Keratinocyte (primary cell): ENCODE data around the gene KCTD13. TPM values are rescaled to one million over a fixed set of nuclear protein-coding genes. Genes with fewer than 3 reads are reported as not detected.

Source experiments
- DNase-seq: peaks from one replicate; pipeline ENCODE4 v3.0.0-alpha.2; 2011; ENCODE audit warnings: low read depth, missing footprints, low spot score
- FAIRE-seq: peaks from 2 replicates; lab custom pipeline; 2011; peaks lifted over from hg19 to GRCh38; lab: Jason Lieb, UNC
- H2AFZ ChIP-seq: 2 replicates; pipeline ENCODE4 v1.6.0; 2012; ENCODE audit warnings: low read length, control low read depth, inconsistent platforms; ENCODE audit not compliant: control insufficient read depth
- H3K27ac ChIP-seq: 2 replicates; pipeline ENCODE4 v1.5.1; 2011; ENCODE audit warnings: low read length; ENCODE audit not compliant: control insufficient read depth, insufficient read depth
- H3K27me3 ChIP-seq: 3 replicates; pipeline ENCODE4 v1.6.0; 2011; ENCODE audit warnings: low read length; ENCODE audit not compliant: control insufficient read depth, insufficient read depth; ENCODE audit errors: extremely low read depth
- H3K36me3 ChIP-seq, 2 experiments: 2 replicates in 1 of 2; 3 replicates in 1 of 2; pipeline ENCODE4 v1.5.1; 2011; ENCODE audit warnings: low read length in 2 of 2, mild to moderate bottlenecking in 1 of 2; ENCODE audit not compliant: control insufficient read depth in 2 of 2, insufficient read depth in 2 of 2; ENCODE audit errors: extremely low read depth in 1 of 2
- H3K4me1 ChIP-seq: 3 replicates; pipeline ENCODE4 v1.5.1; 2011; ENCODE audit warnings: low read length; ENCODE audit not compliant: control insufficient read depth, insufficient read depth; ENCODE audit errors: extremely low read depth
- H3K4me2 ChIP-seq: 3 replicates; pipeline ENCODE4 v1.6.0; 2011; ENCODE audit warnings: low read depth, low read length; ENCODE audit not compliant: control insufficient read depth, insufficient read depth; ENCODE audit errors: extremely low read depth
- H3K4me3 ChIP-seq, 3 experiments: fragments of 200-600 bp in 1 of 3; sonication (generic) in 1 of 3; 2 replicates in 2 of 3; 3 replicates in 1 of 3; pipeline ENCODE4 v1.5.1; 2011 to 2016; ENCODE audit warnings: low read length in 3 of 3, mild to moderate bottlenecking in 3 of 3, control low read depth in 2 of 3, inconsistent platforms in 1 of 3, low read depth in 1 of 3, mixed read lengths in 1 of 3, mixed run types in 1 of 3, moderate library complexity in 1 of 3; ENCODE audit not compliant: control insufficient read depth in 2 of 3, insufficient read depth in 2 of 3; ENCODE audit errors: extremely low read depth in 1 of 3
- H3K79me2 ChIP-seq: 2 replicates; pipeline ENCODE4 v1.6.0; 2012; ENCODE audit warnings: low read length; ENCODE audit not compliant: control insufficient read depth, insufficient read depth
- H3K9ac ChIP-seq: 3 replicates; pipeline ENCODE4 v1.6.0; 2011; ENCODE audit warnings: low read length; ENCODE audit not compliant: control insufficient read depth, insufficient read depth; ENCODE audit errors: extremely low read depth
- H3K9me1 ChIP-seq: 3 replicates; pipeline ENCODE4 v1.6.0; 2011; ENCODE audit warnings: low read length; ENCODE audit not compliant: control insufficient read depth, insufficient read depth; ENCODE audit errors: extremely low read depth
- H3K9me3 ChIP-seq: 2 replicates; pipeline ENCODE4 v1.5.1; 2012; ENCODE audit warnings: low read depth, low read length; ENCODE audit not compliant: control insufficient read depth
- H4K20me1 ChIP-seq: 3 replicates; pipeline ENCODE4 v1.6.0; 2011; ENCODE audit warnings: low read length; ENCODE audit not compliant: control insufficient read depth, insufficient read depth; ENCODE audit errors: extremely low read depth
- EZH2 ChIP-seq: IDR thresholded peaks from one replicate; pipeline ENCODE4 v1.6.1; 2012; ENCODE audit warnings: inconsistent platforms, mild to moderate bottlenecking, low read length, moderate library complexity
- dilution Hi-C: fragments of 300-500 bp; cut with MboI; formaldehyde crosslinking; loops from one replicate; pipeline ENCODE4 v1.7.0; 2020; ENCODE audit warnings: low sequenced_read_pairs; ENCODE audit not compliant: extremely low pct_ligation_motif_present
- polyA plus RNA-seq, 5 experiments: library from polyadenylated mRNA; depleted of rRNA in 3 of 5; stranded (reverse) in 3 of 5; stranded (forward) in 1 of 5; unstranded in 1 of 5; fragments of >200 nt; gene quantifications; 1 replicate in 1 of 5; 2 replicates in 3 of 5; 3 replicates in 1 of 5; pipeline versions ENCODE4 v1.2.1 to v1.2.3, GENCODE V29; 2011 to 2012; ENCODE audit warnings: missing spikeins in 2 of 5, low read depth in 1 of 5, low replicate concordance in 1 of 5
- TF ChIP-seq, protein P1 (sequence below), 3 experiments: IDR thresholded peaks in 1 of 3; conservative IDR thresholded peaks in 1 of 3; optimal IDR thresholded peaks in 1 of 3; 2 replicates in 2 of 3; 3 replicates in 1 of 3; pipeline versions ENCODE3 to v1.5.1; 2011; ENCODE audit warnings: low read length in 3 of 3, mild to moderate bottlenecking in 3 of 3, moderate library complexity in 2 of 3, control low read depth in 1 of 3, inconsistent platforms in 1 of 3; ENCODE audit not compliant: insufficient read depth in 2 of 3; ENCODE audit errors: extremely low read depth in 1 of 3

KCTD13 gene
- polyA plus RNA-seq, 1 donor (not counting 4 experiments of a cell fraction or from before 2014, with no cell fraction given) = 9.2 TPM

DNA sequence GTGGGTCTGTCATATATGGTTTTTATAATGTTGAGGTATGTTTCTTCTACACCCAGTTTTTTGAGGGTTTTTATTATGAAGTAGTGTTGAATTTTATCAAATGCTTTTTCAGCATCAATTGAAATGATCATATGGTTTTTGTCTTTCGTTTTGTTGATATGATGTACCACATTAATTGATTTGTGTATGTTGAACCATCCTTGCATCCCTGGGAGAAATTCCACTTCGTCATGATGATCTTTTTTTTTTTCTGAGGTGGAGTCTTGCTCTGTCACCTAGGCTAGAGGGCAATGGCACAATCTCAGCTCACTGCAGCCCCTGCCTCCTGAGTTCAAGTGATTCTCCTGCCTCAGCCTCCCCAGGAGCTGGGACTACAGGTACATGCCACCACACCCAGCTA lies 21.9 kb upstream of the KCTD13 start:
- Histone ChIP-seq H3K36me3 (no peaks in the 10 kb centered on the region), H4K20me1 (no peaks in the 10 kb centered on the region), H3K9me1 (no peaks in the 10 kb centered on the region), H3K27ac (no peak overlapping the region), H3K4me1 (peaks cover 15% of the 10 kb centered on the region), H3K9me3 (no peaks in the 10 kb centered on the region), H3K27me3 (no peaks in the 10 kb centered on the region), H3K4me3 (no peak overlapping the region), H3K79me2 (no peaks in the 10 kb centered on the region), H2AFZ (no peak overlapping the region), H3K9ac (no peak overlapping the region), H3K4me2 (no peak overlapping the region)
- DNase-seq (no peak), FAIRE-seq (no peak)
- dilution Hi-C loops = no loop called here
- TF ChIP-seq, protein P1, sequence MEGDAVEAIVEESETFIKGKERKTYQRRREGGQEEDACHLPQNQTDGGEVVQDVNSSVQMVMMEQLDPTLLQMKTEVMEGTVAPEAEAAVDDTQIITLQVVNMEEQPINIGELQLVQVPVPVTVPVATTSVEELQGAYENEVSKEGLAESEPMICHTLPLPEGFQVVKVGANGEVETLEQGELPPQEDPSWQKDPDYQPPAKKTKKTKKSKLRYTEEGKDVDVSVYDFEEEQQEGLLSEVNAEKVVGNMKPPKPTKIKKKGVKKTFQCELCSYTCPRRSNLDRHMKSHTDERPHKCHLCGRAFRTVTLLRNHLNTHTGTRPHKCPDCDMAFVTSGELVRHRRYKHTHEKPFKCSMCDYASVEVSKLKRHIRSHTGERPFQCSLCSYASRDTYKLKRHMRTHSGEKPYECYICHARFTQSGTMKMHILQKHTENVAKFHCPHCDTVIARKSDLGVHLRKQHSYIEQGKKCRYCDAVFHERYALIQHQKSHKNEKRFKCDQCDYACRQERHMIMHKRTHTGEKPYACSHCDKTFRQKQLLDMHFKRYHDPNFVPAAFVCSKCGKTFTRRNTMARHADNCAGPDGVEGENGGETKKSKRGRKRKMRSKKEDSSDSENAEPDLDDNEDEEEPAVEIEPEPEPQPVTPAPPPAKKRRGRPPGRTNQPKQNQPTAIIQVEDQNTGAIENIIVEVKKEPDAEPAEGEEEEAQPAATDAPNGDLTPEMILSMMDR (optimal IDR thresholded peaks at IDR 0.05 in 1 of 3, IDR thresholded peaks at IDR 0.05 in 1 of 3, conservative IDR thresholded peaks at IDR 0.05 in 1 of 3; ENCODE audit: extremely low read depth in 1 of 3, insufficient read depth in 2 of 3, low read length in 3 of 3) = no peak
- TF ChIP-seq EZH2 = no peak

DNA sequence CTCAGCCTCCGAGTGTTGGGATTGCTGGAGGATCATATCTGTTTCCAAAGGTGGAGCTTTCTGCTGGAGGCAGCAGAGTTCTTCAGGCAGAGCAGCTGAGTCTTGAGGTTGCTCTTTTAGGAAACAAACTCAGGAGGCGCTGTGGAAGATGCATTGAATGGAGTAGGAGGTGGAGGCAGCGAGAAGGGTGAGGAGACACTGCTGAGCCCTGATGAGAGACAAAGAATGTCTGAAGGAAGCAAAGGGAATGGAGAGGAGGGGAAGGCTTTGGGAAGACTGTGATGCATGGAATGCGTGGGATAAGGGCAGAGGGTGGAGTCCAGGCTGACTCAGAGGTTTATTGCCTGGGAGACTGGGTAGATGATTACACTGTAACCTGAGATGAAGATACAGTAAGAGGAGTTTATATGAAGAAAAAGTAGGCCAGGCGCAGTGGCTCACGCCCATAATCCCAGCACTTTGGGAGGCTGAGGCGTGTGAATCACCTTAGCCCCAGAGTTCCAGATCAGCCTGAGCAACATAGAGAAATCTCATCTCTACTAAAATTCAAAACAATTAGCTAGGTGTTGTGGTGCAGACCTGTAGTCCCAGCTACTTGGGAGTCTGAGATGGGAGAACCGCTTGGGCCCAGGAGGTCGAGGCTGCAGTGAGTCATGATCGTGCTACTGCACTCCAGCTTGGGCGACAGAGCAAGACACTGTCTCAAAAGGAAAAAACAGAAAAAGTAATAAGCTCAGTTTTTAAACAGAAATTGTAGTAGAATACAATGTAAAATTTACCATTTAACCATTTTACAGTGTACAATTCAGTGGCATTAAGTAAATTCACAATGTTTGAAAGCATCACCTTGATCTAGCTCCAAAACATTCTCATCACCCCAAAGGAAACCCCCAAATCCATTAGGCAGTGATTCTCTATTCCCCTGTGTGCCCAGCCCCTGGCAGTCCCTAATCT lies 18.1 kb upstream of the KCTD13 start:
- H2AFZ ChIP-seq = peak overlapping the region; percentile 81
- FAIRE-seq = peak; percentile 71

More for the DNA sequence above, 18.1 kb upstream of the KCTD13 start:
- Histone ChIP-seq H3K4me2 (peak overlapping the region; percentile 90), H3K4me3 (peak overlapping the region in 2 of 3 experiments; percentile 34 to 44), H3K9me1 (no peaks in the 10 kb centered on the region), H3K4me1 (peaks cover 15% of the 10 kb centered on the region), H3K79me2 (no peaks in the 10 kb centered on the region), H4K20me1 (no peaks in the 10 kb centered on the region), H3K36me3 (no peaks in the 10 kb centered on the region), H3K27ac (peak overlapping the region; percentile 92), H3K9ac (peak overlapping the region; percentile 71), H3K9me3 (no peaks in the 10 kb centered on the region), H3K27me3 (no peaks in the 10 kb centered on the region)
- TF ChIP-seq, protein P1 (optimal IDR thresholded peaks at IDR 0.05 in 1 of 3, IDR thresholded peaks at IDR 0.05 in 1 of 3, conservative IDR thresholded peaks at IDR 0.05 in 1 of 3; ENCODE audit: extremely low read depth in 1 of 3, insufficient read depth in 2 of 3, low read length in 3 of 3) = peak; percentile 52 to 56 (median 53)
- TF ChIP-seq EZH2 = no peak
- peak; percentile 95 for DNase-seq
- dilution Hi-C loops = no loop called here
